Small intestine (tissue), 7 donors: ENCODE measurements around the gene MYOCD. TPM values are rescaled to one million over a fixed set of nuclear protein-coding genes. Genes with fewer than 3 reads are reported as not detected.
"Not testable (repeated sequence)": the region's sequence is repeated elsewhere in the genome, so short reads cannot be mapped to it uniquely, and the experiment has no call there.

Experiments
- DNase-seq, 2 donors: peaks; one replicate each; pipeline versions ENCODE4 v3.0.0 to v3.0.0-alpha.2; 2013
- FAIRE-seq: peaks from 2 replicates; lab custom pipeline; 2012; peaks lifted over from hg19 to GRCh38; lab: Jason Lieb, UNC
- H3K27ac ChIP-seq, 3 donors: one replicate each; pipeline ENCODE4 v1.5.1; 2013; ENCODE audit warnings: low read length in 2 of 3, mild to moderate bottlenecking in 2 of 3, control low read depth in 1 of 3, inconsistent platforms in 1 of 3, low read depth in 1 of 3, moderate library complexity in 1 of 3
- H3K27me3 ChIP-seq, 3 donors: one replicate each; pipeline ENCODE4 v1.6.1; 2013; ENCODE audit warnings: low read length in 3 of 3, inconsistent platforms in 1 of 3; ENCODE audit not compliant: control insufficient read depth in 3 of 3, insufficient read depth in 3 of 3
- H3K36me3 ChIP-seq, 3 donors: one replicate each; pipeline ENCODE4 v1.6.1; 2013; ENCODE audit warnings: low read length in 3 of 3, inconsistent platforms in 1 of 3, low read depth in 1 of 3, mild to moderate bottlenecking in 1 of 3, moderate library complexity in 1 of 3; ENCODE audit not compliant: control insufficient read depth in 3 of 3, insufficient read depth in 2 of 3
- H3K4me1 ChIP-seq, 3 donors: one replicate each; pipeline ENCODE4 v1.6.1; 2013; ENCODE audit warnings: low read length in 2 of 3, inconsistent platforms in 1 of 3, low read depth in 1 of 3, mild to moderate bottlenecking in 1 of 3, moderate library complexity in 1 of 3; ENCODE audit not compliant: control insufficient read depth in 3 of 3, insufficient read depth in 2 of 3
- H3K4me3 ChIP-seq, 3 donors: one replicate each; pipeline ENCODE4 v1.5.1; 2013; ENCODE audit warnings: low read length in 3 of 3, control low read depth in 1 of 3, inconsistent platforms in 1 of 3, low read depth in 1 of 3, mild to moderate bottlenecking in 1 of 3, moderate library complexity in 1 of 3
- H3K9me3 ChIP-seq, 2 donors: one replicate each; pipeline ENCODE4 v1.6.1; 2013; ENCODE audit warnings: low read depth in 1 of 2, low read length in 1 of 2; ENCODE audit not compliant: control insufficient read depth in 2 of 2, insufficient read depth in 1 of 2
- WGBS, 3 donors: extraction: QIAGEN DNeasy Blood & Tissue Kit; methylation state at CpG; one replicate each; pipeline ENCODE4 v1.1.7; 2013; 5-methylcytosine and 5-hydroxymethylcytosine counted together
- polyA plus RNA-seq, 4 donors: library from polyadenylated mRNA; stranded (reverse) in 3 of 4; unstranded in 1 of 4; fragments of 200-250 nt in 3 of 4; fragments of 120-200 nt in 1 of 4; gene quantifications; one replicate each; pipeline versions ENCODE4 v1.2.1 to v1.2.3, GENCODE V29; 2013
- donor health status: healthy with polysubstance abuse.
- donor health status: control.
- donor health status: control.
- donor health status: Bipolar disorder and iron deficiency.
- donor health status: healthy.

MYOCD gene
- polyA plus RNA-seq, 4 donors, result under 0.01 to 3.1 (median 2.1) TPM

- 86 to 91% (median 86%) methylated on average over 6 of the region's 6 CpGs for WGBS, 3 donors
- FAIRE-seq, H3K36me3 ChIP-seq, H3K27ac ChIP-seq, H3K4me3 ChIP-seq, H3K27me3 ChIP-seq, H3K4me1 ChIP-seq, H3K9me3 ChIP-seq, DNase-seq: not testable (repeated sequence)
Observed at GRCh38 chr17:12635996-12636395, 29.7 kb upstream of the MYOCD start.

- Histone ChIP-seq H3K4me1 (no peaks in the 10 kb centered on the region), H3K9me3 (no peaks in the 10 kb centered on the region), H3K27me3 (no peaks in the 10 kb centered on the region), H3K36me3 (no peaks in the 10 kb centered on the region), H3K27ac (no peak overlapping the region), H3K4me3 (no peak overlapping the region)
- DNase-seq (no peak), FAIRE-seq (no peak)
- 21 to 40% (median 22%) methylated on average over 2 of the region's 2 CpGs for WGBS, 3 donors
Observed at GRCh38 chr17:12637015-12637414, 28.7 kb upstream of the MYOCD start.

- no peak for FAIRE-seq
Observed at GRCh38 chr17:12637745-12638651, 27.7 kb upstream of the MYOCD start.

GRCh38 chr17:12640364-12640763 lies 25.3 kb upstream of the MYOCD start:
- Histone ChIP-seq H3K27ac (no peak overlapping the region), H3K27me3 (no peaks in the 10 kb centered on the region), H3K4me3 (no peak overlapping the region), H3K36me3 (no peaks in the 10 kb centered on the region), H3K9me3 (no peaks in the 10 kb centered on the region), H3K4me1 (no peaks in the 10 kb centered on the region)
- no peak for FAIRE-seq
- 94 to 98% (median 98%) methylated on average over 2 of the region's 2 CpGs for WGBS, 3 donors
- no peak for DNase-seq

More at GRCh38 chr17:12637745-12638651, 27.7 kb upstream of the MYOCD start:
- H3K9me3 ChIP-seq, result no peaks in the 10 kb centered on the region
- H3K27ac ChIP-seq, result no peak overlapping the region
- no peaks in the 10 kb centered on the region for H3K36me3 ChIP-seq
- H3K4me3 ChIP-seq, result no peak overlapping the region
- no peaks in the 10 kb centered on the region for H3K4me1 ChIP-seq
- WGBS, 3 donors, result 80 to 83% (median 81%) methylated on average over 11 of the region's 11 CpGs
- DNase-seq, result no peak
- H3K27me3 ChIP-seq, result no peaks in the 10 kb centered on the region

GRCh38 chr17:12641084-12641483 lies 24.6 kb upstream of the MYOCD start:
- FAIRE-seq (no peak), DNase-seq (no peak)
- H3K9me3 ChIP-seq, result no peaks in the 10 kb centered on the region
- no peaks in the 10 kb centered on the region for H3K27me3 ChIP-seq
- H3K4me1 ChIP-seq, result no peaks in the 10 kb centered on the region
- WGBS, 3 donors, result 81 to 95% (median 87%) methylated on average over 2 of the region's 2 CpGs
- no peaks in the 10 kb centered on the region for H3K36me3 ChIP-seq
- H3K4me3 ChIP-seq, result no peak overlapping the region
- no peak overlapping the region for H3K27ac ChIP-seq

GRCh38 chr17:12642034-12642433 lies 23.7 kb upstream of the MYOCD start:
- H3K36me3 ChIP-seq, result no peaks in the 10 kb centered on the region
- no peaks in the 10 kb centered on the region for H3K4me1 ChIP-seq
- 72 to 85% (median 84%) methylated on average over 4 of the region's 4 CpGs for WGBS, 3 donors
- no peak overlapping the region for H3K27ac ChIP-seq
- H3K4me3 ChIP-seq, result no peak overlapping the region
- FAIRE-seq (no peak), DNase-seq (no peak)
- H3K27me3 ChIP-seq, result no peaks in the 10 kb centered on the region
- H3K9me3 ChIP-seq, result no peaks in the 10 kb centered on the region

- DNase-seq (peak in 1 of 2 donors; percentile 50), FAIRE-seq (no peak)
- H3K36me3 ChIP-seq, result no peaks in the 10 kb centered on the region
- no peak overlapping the region for H3K4me3 ChIP-seq
- H3K9me3 ChIP-seq, result no peaks in the 10 kb centered on the region
- no peaks in the 10 kb centered on the region for H3K27me3 ChIP-seq
- 38 to 63% (median 53%) methylated on average over 1 of the region's 1 CpG for WGBS, 3 donors
- no peaks in the 10 kb centered on the region for H3K4me1 ChIP-seq
- H3K27ac ChIP-seq, result no peak overlapping the region
Observed at GRCh38 chr17:12643822-12644221, 21.9 kb upstream of the MYOCD start.

- FAIRE-seq (no peak), DNase-seq (no peak)
- H3K27ac ChIP-seq, result no peak overlapping the region
- H3K9me3 ChIP-seq, result no peaks in the 10 kb centered on the region
- no peaks in the 10 kb centered on the region for H3K4me1 ChIP-seq
- no peaks in the 10 kb centered on the region for H3K36me3 ChIP-seq
- no peaks in the 10 kb centered on the region for H3K27me3 ChIP-seq
- no peak overlapping the region for H3K4me3 ChIP-seq
Observed at GRCh38 chr17:12644623-12645022, 21.1 kb upstream of the MYOCD start.
